DMS53 treated with DMSO at 0.1 percent for 48 hours (cell line): ENCODE results near the gene CDH4.
"Not testable (repeated sequence)": the region's sequence is repeated elsewhere in the genome, so short reads cannot be mapped to it uniquely, and the experiment has no call there.

Experiments
- DNase-seq: peaks from one replicate; lab custom pipeline; 2025; ENCODE audit not compliant: unreplicated experiment; lab: John Stamatoyannopoulos, UW

Gene CDH4

DNA sequence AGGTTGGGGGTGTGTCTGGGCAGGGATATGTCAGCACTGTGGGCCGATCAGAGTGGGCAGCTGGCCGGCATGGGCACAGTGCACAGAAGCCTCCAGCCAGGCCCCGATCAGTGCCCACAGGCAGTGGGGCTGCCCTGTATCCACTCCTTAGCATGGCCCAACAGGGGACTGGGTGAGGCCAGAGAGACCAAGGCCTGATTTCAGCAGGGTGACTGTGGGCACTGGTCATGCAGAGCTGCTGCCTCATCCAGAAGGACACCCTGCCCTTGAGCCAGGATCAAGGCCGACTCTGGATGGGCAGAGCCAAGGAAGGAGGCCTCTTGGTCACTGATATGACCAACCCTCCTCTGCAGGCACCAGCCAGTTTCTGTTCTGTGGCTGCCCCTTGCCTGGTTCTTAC lies 159.7 kb downstream of the CDH4 start:
- DNase-seq: no peak

- no peak for DNase-seq
Measured at GRCh38 chr20:61413752-61414151, 161.7 kb downstream of the CDH4 start.

- no peak for DNase-seq
Measured at GRCh38 chr20:61414455-61414991, 162.5 kb downstream of the CDH4 start.

DNA sequence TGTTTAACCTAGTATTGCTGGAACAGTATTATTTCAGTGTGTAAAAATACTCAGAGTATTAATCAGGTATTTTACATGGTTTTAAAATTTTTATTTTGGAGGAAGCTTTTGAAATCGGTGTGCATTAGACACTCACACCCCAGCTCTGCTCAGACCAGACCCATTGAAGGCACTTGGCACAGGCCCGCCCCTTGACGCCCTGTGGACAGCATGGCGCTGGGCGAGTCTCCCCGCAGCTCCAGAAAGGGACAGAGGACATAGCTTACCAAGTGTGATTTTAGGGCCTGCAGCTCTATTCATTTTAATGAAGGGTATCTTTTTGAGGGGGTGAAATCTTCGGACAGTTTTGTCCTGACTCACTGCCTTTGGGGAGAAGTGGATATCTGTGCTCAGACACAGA lies 164.5 kb downstream of the CDH4 start:
- DNase-seq: no peak

DNA sequence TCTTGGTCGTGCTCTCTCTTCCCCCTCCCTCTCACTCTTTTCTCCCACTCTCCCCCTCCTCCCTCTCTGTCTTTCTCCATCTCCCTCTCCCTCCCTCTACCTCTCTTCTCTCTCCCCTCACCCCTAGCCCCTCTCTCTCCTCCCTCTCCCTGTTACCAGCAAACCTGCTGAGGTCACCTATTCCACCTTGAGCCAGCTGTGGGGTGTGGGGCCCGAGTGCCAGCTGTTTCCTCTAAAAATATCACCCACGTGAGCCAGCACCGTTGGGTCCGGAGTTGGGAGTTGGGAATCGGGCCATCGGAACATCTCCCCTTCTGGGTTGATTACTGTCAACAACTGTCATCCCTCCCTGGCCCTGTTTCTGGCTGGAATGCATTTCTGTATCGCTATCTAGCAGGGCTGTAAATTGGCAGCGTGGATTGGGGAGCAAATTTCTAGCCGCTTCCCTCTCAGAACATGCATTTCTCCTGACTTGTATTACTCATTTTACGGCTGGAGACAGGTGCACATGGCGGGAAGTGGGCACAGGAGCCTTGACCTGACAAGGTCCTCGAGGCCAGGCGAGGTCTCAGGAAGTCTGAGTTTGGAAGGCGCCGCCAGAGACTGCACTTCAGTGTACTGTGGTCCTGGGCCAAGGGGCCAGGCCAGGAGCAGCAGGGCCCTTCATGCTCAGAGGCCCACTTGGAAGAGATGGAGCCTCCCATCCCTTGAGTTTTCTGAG lies 165.3 kb downstream of the CDH4 start:
- DNase-seq: no peak

- no peak for DNase-seq
Measured at GRCh38 chr20:61419010-61419409, 166.9 kb downstream of the CDH4 start.

GRCh38 chr20:61419501-61419900 lies 167.4 kb downstream of the CDH4 start:
- DNase-seq: no peak

DNA sequence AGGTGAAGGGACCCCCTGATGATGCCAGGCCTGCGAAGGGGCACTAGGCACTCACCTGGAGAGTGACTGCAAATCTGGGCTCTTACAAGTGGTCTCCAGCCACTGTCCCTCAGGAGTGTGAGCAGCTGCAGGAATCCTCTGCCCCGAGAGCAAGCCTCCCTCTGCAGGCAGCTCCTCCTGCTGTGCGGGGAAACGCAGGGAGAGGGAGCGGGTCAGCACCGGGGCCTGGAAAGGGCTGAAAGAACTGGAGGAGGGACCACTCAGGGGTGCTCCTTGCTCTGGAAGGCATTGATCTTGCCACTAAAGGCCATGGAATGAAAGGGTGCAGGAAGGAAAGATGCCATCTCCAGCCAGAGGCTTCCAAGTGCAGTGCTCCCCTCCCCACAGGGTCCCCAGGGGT lies 168.0 kb downstream of the CDH4 start:
- DNase-seq: no peak

- DNase-seq: no peak
Measured at GRCh38 chr20:61420781-61421180, 168.7 kb downstream of the CDH4 start.

GRCh38 chr20:61422636-61423425 lies 170.8 kb downstream of the CDH4 start:
- DNase-seq: no peak

- DNase-seq: no peak
Measured at GRCh38 chr20:61424011-61424627, 172.1 kb downstream of the CDH4 start.

DNA sequence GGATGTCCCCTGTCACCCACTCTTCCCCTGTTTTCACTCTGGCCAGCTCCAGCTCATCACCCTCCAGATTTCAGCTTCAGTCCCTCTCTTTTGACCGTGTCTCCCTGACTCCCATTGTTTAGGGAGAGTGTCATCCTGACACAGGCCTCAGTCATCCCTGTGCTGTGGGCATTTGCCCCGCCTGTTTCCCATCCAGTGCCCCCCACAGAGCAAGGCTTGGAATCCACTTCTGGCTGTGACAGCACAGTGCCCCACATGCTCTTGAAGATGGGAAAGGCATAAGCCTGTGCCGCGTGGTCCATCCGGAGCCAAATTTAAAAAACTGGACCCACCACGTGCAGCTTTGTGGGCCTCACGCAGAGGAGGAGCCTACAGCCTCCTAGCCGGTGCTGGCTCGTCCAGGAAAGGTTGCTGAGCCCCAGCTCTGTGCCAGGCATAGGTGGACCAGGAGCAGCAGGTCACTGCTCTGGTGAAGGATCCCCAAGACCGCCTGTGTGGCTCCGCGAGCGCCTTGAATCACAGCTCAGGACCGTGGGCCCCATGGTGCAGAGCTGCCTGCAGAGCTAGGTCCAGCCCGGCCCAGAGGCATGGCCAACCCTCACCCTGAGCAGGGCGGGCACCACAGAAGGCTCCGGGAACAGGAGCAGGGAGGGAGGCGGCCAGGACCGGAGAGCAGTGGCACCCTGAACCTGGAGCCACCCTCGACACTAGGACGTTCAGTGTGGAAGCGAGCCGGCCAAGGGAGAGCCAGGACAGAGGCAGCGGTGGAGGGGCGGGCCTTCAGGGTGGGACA lies 172.8 kb downstream of the CDH4 start:
- no peak for DNase-seq

DNA sequence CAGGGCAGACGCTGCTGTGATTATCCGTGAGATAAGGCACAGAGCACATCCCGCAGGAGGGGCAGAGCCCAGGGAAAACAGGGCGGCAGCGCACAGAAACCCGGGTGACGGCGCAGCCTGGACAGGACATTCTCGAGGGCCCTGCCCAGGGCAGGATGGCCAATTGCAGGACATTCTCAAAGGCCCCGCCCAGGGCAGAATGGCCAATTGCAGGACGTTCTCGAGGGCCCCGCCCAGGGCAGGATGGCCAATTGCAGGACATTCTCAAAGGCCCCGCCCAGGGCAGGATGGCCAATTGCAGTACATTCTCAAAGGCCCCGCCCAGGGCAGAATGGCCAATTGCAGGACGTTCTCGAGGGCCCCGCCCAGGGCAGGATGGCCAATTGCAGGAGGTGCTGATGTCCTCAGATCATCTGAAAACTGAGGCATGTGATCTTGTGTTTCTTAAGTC lies 173.5 kb downstream of the CDH4 start:
- not testable (repeated sequence) for DNase-seq

DNA sequence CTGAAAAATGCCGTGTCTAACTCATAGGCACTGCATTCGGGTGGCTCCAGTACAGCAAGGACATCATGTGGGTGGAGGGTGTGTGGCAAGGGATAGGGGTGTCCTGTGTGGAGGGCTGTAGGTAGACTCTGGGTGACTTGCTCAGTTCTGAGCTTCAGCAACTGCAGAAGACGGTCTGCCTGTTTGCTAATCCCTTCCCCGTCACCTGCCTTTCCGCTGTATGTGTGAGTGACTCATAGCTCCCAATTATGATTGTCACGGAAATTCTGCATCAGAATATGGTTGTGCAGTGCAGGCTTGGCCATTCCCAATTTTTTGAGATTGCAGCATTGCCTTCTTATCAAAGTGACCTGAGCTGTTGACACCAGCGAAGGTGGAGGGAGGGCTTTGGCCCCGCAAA lies 174.3 kb downstream of the CDH4 start:
- DNase-seq: no peak

- no peak for DNase-seq
Measured at GRCh38 chr20:61429458-61430227, 177.6 kb downstream of the CDH4 start.

DNA sequence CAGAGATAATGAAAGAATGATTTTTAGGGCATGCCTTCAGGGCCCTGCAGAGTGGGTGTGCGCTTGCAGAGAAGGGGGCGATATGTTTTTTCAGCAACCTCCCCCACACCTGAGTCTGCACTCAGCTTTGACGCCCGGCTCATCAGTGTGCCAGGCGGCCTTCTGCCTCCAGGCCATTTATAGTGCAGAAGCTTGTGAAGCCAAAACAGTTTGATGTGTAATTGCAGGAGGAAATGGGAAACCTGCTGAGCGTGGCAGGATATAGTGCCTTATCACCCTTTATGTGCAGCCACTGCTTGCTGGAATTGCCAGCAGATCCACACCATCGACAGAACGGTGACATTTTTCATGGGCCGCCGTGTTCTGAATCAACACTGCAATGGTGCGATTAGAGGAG lies 178.2 kb downstream of the CDH4 start:
- no peak for DNase-seq

GRCh38 chr20:61433176-61433575 lies 181.1 kb downstream of the CDH4 start:
- no peak for DNase-seq

DNA sequence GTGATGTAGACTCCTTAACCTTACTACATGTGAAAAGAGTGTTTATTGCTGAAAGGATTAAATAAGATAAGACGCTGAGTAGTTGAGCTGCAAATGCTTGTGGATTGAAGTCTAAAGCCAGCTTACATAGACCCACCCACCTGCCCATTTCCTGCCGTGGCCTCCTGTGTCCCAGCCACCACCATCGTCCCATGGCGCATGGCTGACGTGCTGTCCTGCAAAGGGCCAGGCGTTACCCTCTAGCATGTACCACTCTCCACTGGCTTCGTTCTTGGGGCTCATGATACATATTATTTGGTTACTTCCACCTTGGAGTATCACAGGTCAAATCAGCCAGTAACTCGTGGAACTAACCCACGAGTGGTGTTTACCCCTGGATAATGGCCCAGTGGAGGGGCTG lies 181.8 kb downstream of the CDH4 start:
- DNase-seq: no peak

- no peak for DNase-seq
Measured at GRCh38 chr20:61434341-61434781, 182.3 kb downstream of the CDH4 start.

GRCh38 chr20:61435184-61435822 lies 183.2 kb downstream of the CDH4 start:
- no peak for DNase-seq
